Neural progenitor cell (in vitro differentiated cells): ENCODE results near the gene LARGE1.

ENCODE experiments used
- EZH2 ChIP-seq: fragments of 200-600 bp; sonication (generic); IDR thresholded peaks from 2 replicates; pipeline ENCODE4 v1.6.1; 2017; ENCODE audit warnings: antibody characterized with exemption, mild to moderate bottlenecking, moderate library complexity
- TF ChIP-seq, protein P1 (sequence below): fragments of 200-600 bp; sonication (generic); IDR thresholded peaks from 2 replicates; pipeline ENCODE4 v1.5.1; 2017; ENCODE audit warnings: antibody characterized with exemption, mild to moderate bottlenecking

GRCh38 chr22:33341611-33342010, 578.7 kb downstream of the LARGE1 start:
- TF ChIP-seq, protein P1, sequence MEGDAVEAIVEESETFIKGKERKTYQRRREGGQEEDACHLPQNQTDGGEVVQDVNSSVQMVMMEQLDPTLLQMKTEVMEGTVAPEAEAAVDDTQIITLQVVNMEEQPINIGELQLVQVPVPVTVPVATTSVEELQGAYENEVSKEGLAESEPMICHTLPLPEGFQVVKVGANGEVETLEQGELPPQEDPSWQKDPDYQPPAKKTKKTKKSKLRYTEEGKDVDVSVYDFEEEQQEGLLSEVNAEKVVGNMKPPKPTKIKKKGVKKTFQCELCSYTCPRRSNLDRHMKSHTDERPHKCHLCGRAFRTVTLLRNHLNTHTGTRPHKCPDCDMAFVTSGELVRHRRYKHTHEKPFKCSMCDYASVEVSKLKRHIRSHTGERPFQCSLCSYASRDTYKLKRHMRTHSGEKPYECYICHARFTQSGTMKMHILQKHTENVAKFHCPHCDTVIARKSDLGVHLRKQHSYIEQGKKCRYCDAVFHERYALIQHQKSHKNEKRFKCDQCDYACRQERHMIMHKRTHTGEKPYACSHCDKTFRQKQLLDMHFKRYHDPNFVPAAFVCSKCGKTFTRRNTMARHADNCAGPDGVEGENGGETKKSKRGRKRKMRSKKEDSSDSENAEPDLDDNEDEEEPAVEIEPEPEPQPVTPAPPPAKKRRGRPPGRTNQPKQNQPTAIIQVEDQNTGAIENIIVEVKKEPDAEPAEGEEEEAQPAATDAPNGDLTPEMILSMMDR, result no peak
- no peak for TF ChIP-seq EZH2
